GM23338 (cell line): Measurements from ENCODE around the gene PRPH.

Experiments
- CREB1 ChIP-seq: fragments of 250-450 bp; sonication (Bioruptor Pico); IDR thresholded peaks from 2 replicates; pipeline ENCODE4 v1.5.0; 2020; ENCODE audit warnings: low read depth, mild to moderate bottlenecking, moderate library complexity
- EZH2 ChIP-seq: fragments of 200-600 bp; sonication (generic); IDR thresholded peaks from one replicate; pipeline ENCODE4 v1.8.0; 2017; ENCODE audit warnings: antibody characterized with exemption, mild to moderate bottlenecking, low read depth; ENCODE audit not compliant: unreplicated experiment
- EZH2phosphoT487 ChIP-seq: fragments of 200-600 bp; sonication (generic); IDR thresholded peaks from one replicate; pipeline ENCODE4 v1.8.1; 2018; ENCODE audit warnings: antibody characterized with exemption; ENCODE audit not compliant: unreplicated experiment
- JUNB ChIP-seq: IDR thresholded peaks from one replicate; pipeline ENCODE4 v1.6.1; 2016; ENCODE audit warnings: antibody characterized with exemption; ENCODE audit not compliant: unreplicated experiment
- NANOG ChIP-seq: IDR thresholded peaks from 2 replicates; pipeline ENCODE4 v1.6.1; 2016; ENCODE audit warnings: antibody characterized with exemption, borderline replicate concordance
- POLR2AphosphoS5 ChIP-seq: IDR thresholded peaks from 2 replicates; pipeline ENCODE4 v1.6.1; 2016; ENCODE audit warnings: antibody characterized with exemption, low read depth
- REST ChIP-seq: IDR thresholded peaks from one replicate; pipeline ENCODE4 v1.6.1; 2018; ENCODE audit warnings: antibody characterized with exemption; ENCODE audit not compliant: unreplicated experiment
- ZNF114 ChIP-seq: fragments of 250-450 bp; sonication (Bioruptor Pico); IDR thresholded peaks from 2 replicates; pipeline ENCODE4 v1.5.0; 2020; ENCODE audit warnings: mild to moderate bottlenecking, moderate library complexity
- TF ChIP-seq, protein P1 (sequence below), 2 experiments: fragments of 200-600 bp in 1 of 2; sonication (generic) in 1 of 2; conservative IDR thresholded peaks; 2 replicates each; pipeline versions ENCODE4 v1.5.1 to v1.6.1; 2016 to 2017; ENCODE audit warnings: antibody characterized with exemption in 2 of 2, low read depth in 2 of 2, mild to moderate bottlenecking in 2 of 2, moderate library complexity in 1 of 2
- TF ChIP-seq, protein P2 (sequence below): fragments of 250-450 bp; sonication (Bioruptor Pico); IDR thresholded peaks from 2 replicates; pipeline ENCODE4 v1.5.0; 2020; ENCODE audit warnings: mild to moderate bottlenecking, moderate library complexity
- TF ChIP-seq, protein P3 (sequence below): IDR thresholded peaks from 2 replicates; pipeline ENCODE4 v1.6.1; 2016; ENCODE audit warnings: antibody characterized with exemption

DNA sequence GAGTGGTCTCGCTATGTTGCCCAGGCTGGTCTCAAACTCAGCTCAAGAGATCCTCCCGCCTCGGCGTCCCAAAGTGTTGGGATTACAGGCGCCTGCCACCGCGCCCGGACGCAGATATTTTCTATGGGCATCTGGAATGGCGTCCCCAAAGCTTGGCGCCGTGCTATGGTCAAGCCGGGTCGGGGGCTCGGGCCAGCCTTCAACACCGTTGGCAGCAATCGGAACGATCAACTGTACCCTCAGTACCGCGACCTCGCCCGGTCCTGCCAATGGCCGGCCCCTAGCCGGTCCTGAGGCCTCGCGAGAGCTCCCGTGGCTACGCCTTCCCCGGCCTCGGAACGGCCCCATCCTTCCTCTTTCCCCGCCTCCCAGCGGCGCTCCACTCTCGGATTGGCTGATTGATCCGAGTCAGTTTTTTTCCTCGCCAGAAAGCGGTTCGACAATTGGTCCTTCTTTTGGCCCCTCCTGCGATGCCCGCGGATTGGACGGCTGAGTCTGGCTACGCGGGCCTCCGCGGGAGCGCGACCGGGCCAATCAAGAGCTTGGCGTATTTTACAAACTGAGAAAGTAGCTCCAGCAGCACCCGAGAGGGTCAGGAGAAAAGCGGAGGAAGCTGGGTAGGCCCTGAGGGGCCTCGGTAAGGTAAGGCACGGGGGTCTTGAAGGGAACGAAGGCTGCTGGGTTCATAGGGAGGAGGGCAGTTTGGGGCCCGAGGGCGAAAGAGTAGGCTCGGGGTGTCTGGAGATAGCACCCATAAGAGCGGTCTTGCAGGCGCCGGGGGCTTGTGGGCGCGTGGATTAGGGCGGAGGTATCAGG lies 28.0 kb downstream of the PRPH start, which contains the start of gene TROAP:
- TF ChIP-seq, protein P1, sequence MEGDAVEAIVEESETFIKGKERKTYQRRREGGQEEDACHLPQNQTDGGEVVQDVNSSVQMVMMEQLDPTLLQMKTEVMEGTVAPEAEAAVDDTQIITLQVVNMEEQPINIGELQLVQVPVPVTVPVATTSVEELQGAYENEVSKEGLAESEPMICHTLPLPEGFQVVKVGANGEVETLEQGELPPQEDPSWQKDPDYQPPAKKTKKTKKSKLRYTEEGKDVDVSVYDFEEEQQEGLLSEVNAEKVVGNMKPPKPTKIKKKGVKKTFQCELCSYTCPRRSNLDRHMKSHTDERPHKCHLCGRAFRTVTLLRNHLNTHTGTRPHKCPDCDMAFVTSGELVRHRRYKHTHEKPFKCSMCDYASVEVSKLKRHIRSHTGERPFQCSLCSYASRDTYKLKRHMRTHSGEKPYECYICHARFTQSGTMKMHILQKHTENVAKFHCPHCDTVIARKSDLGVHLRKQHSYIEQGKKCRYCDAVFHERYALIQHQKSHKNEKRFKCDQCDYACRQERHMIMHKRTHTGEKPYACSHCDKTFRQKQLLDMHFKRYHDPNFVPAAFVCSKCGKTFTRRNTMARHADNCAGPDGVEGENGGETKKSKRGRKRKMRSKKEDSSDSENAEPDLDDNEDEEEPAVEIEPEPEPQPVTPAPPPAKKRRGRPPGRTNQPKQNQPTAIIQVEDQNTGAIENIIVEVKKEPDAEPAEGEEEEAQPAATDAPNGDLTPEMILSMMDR (conservative IDR thresholded peaks at IDR 0.05; ENCODE audit: low read depth in 2 of 2), result no peak
- TF ChIP-seq POLR2AphosphoS5, result peak; percentile 87
- no peak for TF ChIP-seq EZH2phosphoT487
- no peak for TF ChIP-seq ZNF114 (CRISPR knock-in tag)
- TF ChIP-seq EZH2, result no peak
- TF ChIP-seq CREB1 (CRISPR knock-in tag), result peak; percentile 81
- TF ChIP-seq REST, result no peak
- TF ChIP-seq JUNB, result no peak
- TF ChIP-seq, protein P2, sequence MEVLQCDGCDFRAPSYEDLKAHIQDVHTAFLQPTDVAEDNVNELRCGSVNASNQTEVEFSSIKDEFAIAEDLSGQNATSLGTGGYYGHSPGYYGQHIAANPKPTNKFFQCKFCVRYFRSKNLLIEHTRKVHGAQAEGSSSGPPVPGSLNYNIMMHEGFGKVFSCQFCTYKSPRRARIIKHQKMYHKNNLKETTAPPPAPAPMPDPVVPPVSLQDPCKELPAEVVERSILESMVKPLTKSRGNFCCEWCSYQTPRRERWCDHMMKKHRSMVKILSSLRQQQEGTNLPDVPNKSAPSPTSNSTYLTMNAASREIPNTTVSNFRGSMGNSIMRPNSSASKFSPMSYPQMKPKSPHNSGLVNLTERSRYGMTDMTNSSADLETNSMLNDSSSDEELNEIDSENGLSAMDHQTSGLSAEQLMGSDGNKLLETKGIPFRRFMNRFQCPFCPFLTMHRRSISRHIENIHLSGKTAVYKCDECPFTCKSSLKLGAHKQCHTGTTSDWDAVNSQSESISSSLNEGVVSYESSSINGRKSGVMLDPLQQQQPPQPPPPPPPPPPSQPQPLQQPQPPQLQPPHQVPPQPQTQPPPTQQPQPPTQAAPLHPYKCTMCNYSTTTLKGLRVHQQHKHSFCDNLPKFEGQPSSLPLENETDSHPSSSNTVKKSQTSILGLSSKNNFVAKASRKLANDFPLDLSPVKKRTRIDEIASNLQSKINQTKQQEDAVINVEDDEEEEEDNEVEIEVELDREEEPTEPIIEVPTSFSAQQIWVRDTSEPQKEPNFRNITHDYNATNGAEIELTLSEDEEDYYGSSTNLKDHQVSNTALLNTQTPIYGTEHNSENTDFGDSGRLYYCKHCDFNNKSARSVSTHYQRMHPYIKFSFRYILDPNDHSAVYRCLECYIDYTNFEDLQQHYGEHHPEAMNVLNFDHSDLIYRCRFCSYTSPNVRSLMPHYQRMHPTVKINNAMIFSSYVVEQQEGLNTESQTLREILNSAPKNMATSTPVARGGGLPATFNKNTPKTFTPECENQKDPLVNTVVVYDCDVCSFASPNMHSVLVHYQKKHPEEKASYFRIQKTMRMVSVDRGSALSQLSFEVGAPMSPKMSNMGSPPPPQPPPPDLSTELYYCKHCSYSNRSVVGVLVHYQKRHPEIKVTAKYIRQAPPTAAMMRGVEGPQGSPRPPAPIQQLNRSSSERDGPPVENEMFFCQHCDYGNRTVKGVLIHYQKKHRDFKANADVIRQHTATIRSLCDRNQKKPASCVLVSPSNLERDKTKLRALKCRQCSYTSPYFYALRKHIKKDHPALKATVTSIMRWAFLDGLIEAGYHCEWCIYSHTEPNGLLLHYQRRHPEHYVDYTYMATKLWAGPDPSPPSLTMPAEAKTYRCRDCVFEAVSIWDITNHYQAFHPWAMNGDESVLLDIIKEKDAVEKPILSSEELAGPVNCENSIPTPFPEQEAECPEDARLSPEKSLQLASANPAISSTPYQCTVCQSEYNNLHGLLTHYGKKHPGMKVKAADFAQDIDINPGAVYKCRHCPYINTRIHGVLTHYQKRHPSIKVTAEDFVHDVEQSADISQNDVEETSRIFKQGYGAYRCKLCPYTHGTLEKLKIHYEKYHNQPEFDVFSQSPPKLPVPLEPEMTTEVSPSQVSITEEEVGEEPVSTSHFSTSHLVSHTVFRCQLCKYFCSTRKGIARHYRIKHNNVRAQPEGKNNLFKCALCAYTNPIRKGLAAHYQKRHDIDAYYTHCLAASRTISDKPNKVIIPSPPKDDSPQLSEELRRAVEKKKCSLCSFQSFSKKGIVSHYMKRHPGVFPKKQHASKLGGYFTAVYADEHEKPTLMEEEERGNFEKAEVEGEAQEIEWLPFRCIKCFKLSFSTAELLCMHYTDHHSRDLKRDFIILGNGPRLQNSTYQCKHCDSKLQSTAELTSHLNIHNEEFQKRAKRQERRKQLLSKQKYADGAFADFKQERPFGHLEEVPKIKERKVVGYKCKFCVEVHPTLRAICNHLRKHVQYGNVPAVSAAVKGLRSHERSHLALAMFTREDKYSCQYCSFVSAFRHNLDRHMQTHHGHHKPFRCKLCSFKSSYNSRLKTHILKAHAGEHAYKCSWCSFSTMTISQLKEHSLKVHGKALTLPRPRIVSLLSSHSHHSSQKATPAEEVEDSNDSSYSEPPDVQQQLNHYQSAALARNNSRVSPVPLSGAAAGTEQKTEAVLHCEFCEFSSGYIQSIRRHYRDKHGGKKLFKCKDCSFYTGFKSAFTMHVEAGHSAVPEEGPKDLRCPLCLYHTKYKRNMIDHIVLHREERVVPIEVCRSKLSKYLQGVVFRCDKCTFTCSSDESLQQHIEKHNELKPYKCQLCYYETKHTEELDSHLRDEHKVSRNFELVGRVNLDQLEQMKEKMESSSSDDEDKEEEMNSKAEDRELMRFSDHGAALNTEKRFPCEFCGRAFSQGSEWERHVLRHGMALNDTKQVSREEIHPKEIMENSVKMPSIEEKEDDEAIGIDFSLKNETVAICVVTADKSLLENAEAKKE (CRISPR knock-in tag), result no peak
- TF ChIP-seq, protein P3, sequence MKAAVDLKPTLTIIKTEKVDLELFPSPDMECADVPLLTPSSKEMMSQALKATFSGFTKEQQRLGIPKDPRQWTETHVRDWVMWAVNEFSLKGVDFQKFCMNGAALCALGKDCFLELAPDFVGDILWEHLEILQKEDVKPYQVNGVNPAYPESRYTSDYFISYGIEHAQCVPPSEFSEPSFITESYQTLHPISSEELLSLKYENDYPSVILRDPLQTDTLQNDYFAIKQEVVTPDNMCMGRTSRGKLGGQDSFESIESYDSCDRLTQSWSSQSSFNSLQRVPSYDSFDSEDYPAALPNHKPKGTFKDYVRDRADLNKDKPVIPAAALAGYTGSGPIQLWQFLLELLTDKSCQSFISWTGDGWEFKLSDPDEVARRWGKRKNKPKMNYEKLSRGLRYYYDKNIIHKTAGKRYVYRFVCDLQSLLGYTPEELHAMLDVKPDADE, result 0 out of 2 replicates have a peak, but pooled peaks have one; percentile 30
- no peak for TF ChIP-seq NANOG
